HG03521 (cell line): ENCODE results near the gene TSPY10.
"Not testable (repeated sequence)": the region's sequence is repeated elsewhere in the genome, so short reads cannot be mapped to it uniquely, and the experiment has no call there.

Experiments used
- ATAC-seq: cut with Tn5 transposase; IDR thresholded peaks from one replicate; pipeline ENCODE4 v1.9.1; 2021; ENCODE audit warnings: mild to moderate bottlenecking, moderate library complexity; ENCODE audit not compliant: unreplicated experiment

TSPY10 gene

GRCh38 chrY:9527580-9527979 lies at the start of gene TSPY10:
Gene TSPY10 (plus strand): TSS chrY:9527880. CDS start chrY:9527926, 46 bp downstream.
- not testable (repeated sequence) for ATAC-seq

- ATAC-seq = not testable (repeated sequence)
These were observed 40.7 kb upstream of the TSPY10 start, which contains the start of gene TSPY9 for GRCh38 chrY:9486967-9487366. Gene TSPY9 (plus strand): TSS chrY:9487267. CDS start chrY:9487313, 46 bp downstream.

DNA sequence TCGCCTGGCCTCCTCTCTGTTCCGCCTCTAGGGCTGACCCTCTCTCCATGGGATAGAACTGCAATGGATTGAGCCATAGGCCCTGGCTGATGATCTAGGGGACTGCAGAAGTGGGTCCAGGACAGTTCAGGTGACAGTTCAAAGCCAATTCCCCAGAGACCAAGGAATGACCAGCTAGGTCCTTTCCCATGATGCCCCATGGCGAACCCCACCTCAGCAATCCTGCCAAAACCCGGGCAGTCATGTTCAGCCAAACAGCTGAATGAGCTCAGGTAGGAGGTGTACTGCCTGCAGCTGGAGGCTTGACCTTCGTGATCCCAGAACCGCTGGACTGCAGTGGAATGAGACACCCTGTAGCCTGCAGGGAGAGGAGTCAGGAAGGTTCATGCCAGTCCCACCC lies 23.3 kb upstream of the TSPY10 start:
- ATAC-seq = not testable (repeated sequence)

DNA sequence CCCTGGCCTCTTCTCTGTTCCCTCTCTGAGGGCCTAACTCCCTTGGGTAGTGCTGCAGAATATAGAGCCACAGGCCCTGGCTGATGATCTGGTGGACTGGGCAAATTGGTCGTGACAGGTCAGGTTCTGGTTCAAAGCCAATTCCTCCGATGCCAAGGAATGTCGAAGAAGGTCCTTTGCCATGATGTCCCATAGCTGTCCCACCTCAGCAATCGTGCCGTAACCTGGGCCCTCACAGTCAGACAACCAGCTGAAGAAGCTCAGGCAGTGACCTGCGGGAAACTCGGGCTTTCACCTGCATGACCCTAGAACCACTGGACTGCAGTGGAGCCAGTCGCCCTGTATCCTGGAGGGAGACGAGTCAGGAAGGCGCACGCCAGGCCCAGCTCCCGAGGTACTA lies 11.4 kb upstream of the TSPY10 start:
- ATAC-seq = not testable (repeated sequence)
